Smooth muscle cell (in vitro differentiated cells): ENCODE results near the gene OR5M8. TPM values are rescaled to one million over a fixed set of nuclear protein-coding genes. Genes with fewer than 3 reads are reported as not detected.

Source experiments
- DNase-seq: peaks from one replicate; lab custom pipeline; 2025; ENCODE audit not compliant: unreplicated experiment; lab: John Stamatoyannopoulos, UW
- H2AFZ ChIP-seq: fragments of 200-600 bp; sonication (generic); 2 replicates; pipeline ENCODE4 v1.6.0; 2016; ENCODE audit warnings: antibody characterized with exemption, low read depth, mild to moderate bottlenecking
- H3F3A ChIP-seq: fragments of 200-600 bp; sonication (generic); 2 replicates; pipeline ENCODE4 v1.6.0; 2017; ENCODE audit warnings: antibody characterized with exemption, low read depth
- H3K27ac ChIP-seq: fragments of 200-600 bp; sonication (generic); 2 replicates; pipeline ENCODE4 v1.5.1; 2016; ENCODE audit warnings: low read depth, mild to moderate bottlenecking
- H3K27me3 ChIP-seq: fragments of 200-600 bp; sonication (generic); 2 replicates; pipeline ENCODE4 v1.6.1; 2016; ENCODE audit warnings: low read depth, mild to moderate bottlenecking
- H3K36me3 ChIP-seq: fragments of 200-600 bp; sonication (generic); 2 replicates; pipeline ENCODE4 v1.5.1; 2016; ENCODE audit warnings: low read depth
- H3K4me1 ChIP-seq: fragments of 200-600 bp; sonication (generic); 2 replicates; pipeline ENCODE4 v1.5.1; 2016; ENCODE audit warnings: low read depth
- H3K4me2 ChIP-seq: fragments of 200-600 bp; sonication (generic); 2 replicates; pipeline ENCODE4 v1.6.0; 2016; ENCODE audit warnings: mild to moderate bottlenecking
- H3K4me3 ChIP-seq: fragments of 200-600 bp; sonication (generic); 2 replicates; pipeline ENCODE4 v1.5.1; 2016; ENCODE audit warnings: mild to moderate bottlenecking
- H3K79me2 ChIP-seq: fragments of 200-600 bp; sonication (generic); 2 replicates; pipeline ENCODE4 v1.6.0; 2016; ENCODE audit warnings: low read depth, mild to moderate bottlenecking
- H3K9ac ChIP-seq: fragments of 200-600 bp; sonication (generic); 2 replicates; pipeline ENCODE4 v1.6.0; 2016; ENCODE audit warnings: low read depth
- H3K9me3 ChIP-seq: fragments of 200-600 bp; sonication (generic); replicated peaks from 2 replicates; pipeline ENCODE4 v1.5.1; 2016; ENCODE audit warnings: low read depth
- H4K20me1 ChIP-seq: fragments of 200-600 bp; sonication (generic); 2 replicates; pipeline ENCODE4 v1.6.0; 2016; ENCODE audit warnings: low read depth
- CTCF ChIP-seq: fragments of 200-600 bp; sonication (generic); IDR thresholded peaks from 2 replicates; pipeline ENCODE4 v1.5.1; 2017; ENCODE audit warnings: borderline replicate concordance, mild to moderate bottlenecking, antibody characterized with exemption; ENCODE audit not compliant: insufficient read depth, poor library complexity, severe bottlenecking
- WGBS: methylation state at CpG from one replicate; pipeline ENCODE4 v1.1.7; 2016; ENCODE audit warnings: low lambda C conversion rate; 5-methylcytosine and 5-hydroxymethylcytosine counted together
- polyA plus RNA-seq: library from polyadenylated mRNA; unstranded; fragments of >200 nt; fragmentation: Nextera tagmentation; extraction: Ambion mirVana; gene quantifications from 2 replicates; pipeline ENCODE4 v1.2.1, GENCODE V29; 2016
- total RNA-seq: library from RNA; depleted of rRNA; stranded (reverse); fragments of >200 nt; gene quantifications from 2 replicates; pipeline ENCODE4 v1.2.3, GENCODE V29; 2014

OR5M8 gene
- total RNA-seq (not detected in 2 replicates), polyA plus RNA-seq (not detected in 2 replicates)

- Histone ChIP-seq H3K4me2 (no peak within 1 kb of the TSS), H3F3A (no peaks in the 10 kb centered on the region), H3K27ac (no peak within 1 kb of the TSS), H3K27me3 (no peaks in the 10 kb centered on the region), H3K36me3 (no peaks in the 10 kb centered on the region), H3K9me3 (no peaks in the 10 kb centered on the region), H3K9ac (no peak within 1 kb of the TSS), H3K4me1 (no peaks in the 10 kb centered on the region), H3K4me3 (no peak within 1 kb of the TSS), H2AFZ (no peak within 1 kb of the TSS), H4K20me1 (no peaks in the 10 kb centered on the region), H3K79me2 (no peaks in the 10 kb centered on the region)
- no peak for DNase-seq
- 84% methylated on average over 7 of the region's 7 CpGs for WGBS
- no peak for TF ChIP-seq CTCF
Observed at GRCh38 chr11:56491270-56491669, at the start of gene OR5M8. TSS of gene OR5M8 (minus strand) at chr11:56491370. CDS start at chr11:56491370, 0 bp downstream.

GRCh38 chr11:56533054-56533740 is 42.0 kb upstream of the OR5M8 start:
- Histone ChIP-seq H2AFZ (no peak overlapping the region), H3K4me2 (no peak overlapping the region), H3K79me2 (no peaks in the 10 kb centered on the region), H3K27ac (no peak overlapping the region), H3K9ac (no peak overlapping the region), H3K36me3 (no peaks in the 10 kb centered on the region), H3K4me1 (no peaks in the 10 kb centered on the region), H4K20me1 (no peaks in the 10 kb centered on the region), H3F3A (no peaks in the 10 kb centered on the region), H3K4me3 (no peak overlapping the region), H3K27me3 (no peaks in the 10 kb centered on the region), H3K9me3 (no peaks in the 10 kb centered on the region)
- TF ChIP-seq CTCF: no peak
- no peak for DNase-seq
- 82% methylated on average over 3 of the region's 3 CpGs for WGBS

GRCh38 chr11:56531856-56532255 is 40.7 kb upstream of the OR5M8 start:
- Histone ChIP-seq H3K9me3 (no peaks in the 10 kb centered on the region), H4K20me1 (no peaks in the 10 kb centered on the region), H3K4me2 (no peak overlapping the region), H3K4me3 (no peak overlapping the region), H3K4me1 (no peaks in the 10 kb centered on the region), H3K27ac (no peak overlapping the region), H3F3A (no peaks in the 10 kb centered on the region), H3K79me2 (no peaks in the 10 kb centered on the region), H2AFZ (no peak overlapping the region), H3K36me3 (no peaks in the 10 kb centered on the region), H3K27me3 (no peaks in the 10 kb centered on the region), H3K9ac (no peak overlapping the region)
- no peak for DNase-seq
- TF ChIP-seq CTCF: no peak
- 86% methylated on average over 2 of the region's 2 CpGs for WGBS

- Histone ChIP-seq H3K27me3 (no peaks in the 10 kb centered on the region), H3K27ac (no peak overlapping the region), H4K20me1 (no peaks in the 10 kb centered on the region), H3K4me3 (no peak overlapping the region), H3K9ac (no peak overlapping the region), H3K4me2 (no peak overlapping the region), H3K36me3 (no peaks in the 10 kb centered on the region), H3F3A (no peaks in the 10 kb centered on the region), H2AFZ (no peak overlapping the region), H3K9me3 (no peaks in the 10 kb centered on the region), H3K4me1 (no peaks in the 10 kb centered on the region), H3K79me2 (no peaks in the 10 kb centered on the region)
- TF ChIP-seq CTCF: no peak
- 54% methylated on average over 5 of the region's 5 CpGs for WGBS
- DNase-seq: no peak
Observed at GRCh38 chr11:56522008-56522407, 30.8 kb upstream of the OR5M8 start.
